GM12873 (cell line): Measurements from ENCODE around the gene KCNJ6.

Experiments used
- TF ChIP-seq, protein P1 (sequence below): IDR thresholded peaks from 2 replicates; pipeline ENCODE4 v1.5.1; 2012; ENCODE audit warnings: low read depth, mild to moderate bottlenecking, moderate library complexity, low read length, control low read depth; ENCODE audit not compliant: insufficient read depth; ENCODE audit errors: missing control alignments

KCNJ6 gene

DNA sequence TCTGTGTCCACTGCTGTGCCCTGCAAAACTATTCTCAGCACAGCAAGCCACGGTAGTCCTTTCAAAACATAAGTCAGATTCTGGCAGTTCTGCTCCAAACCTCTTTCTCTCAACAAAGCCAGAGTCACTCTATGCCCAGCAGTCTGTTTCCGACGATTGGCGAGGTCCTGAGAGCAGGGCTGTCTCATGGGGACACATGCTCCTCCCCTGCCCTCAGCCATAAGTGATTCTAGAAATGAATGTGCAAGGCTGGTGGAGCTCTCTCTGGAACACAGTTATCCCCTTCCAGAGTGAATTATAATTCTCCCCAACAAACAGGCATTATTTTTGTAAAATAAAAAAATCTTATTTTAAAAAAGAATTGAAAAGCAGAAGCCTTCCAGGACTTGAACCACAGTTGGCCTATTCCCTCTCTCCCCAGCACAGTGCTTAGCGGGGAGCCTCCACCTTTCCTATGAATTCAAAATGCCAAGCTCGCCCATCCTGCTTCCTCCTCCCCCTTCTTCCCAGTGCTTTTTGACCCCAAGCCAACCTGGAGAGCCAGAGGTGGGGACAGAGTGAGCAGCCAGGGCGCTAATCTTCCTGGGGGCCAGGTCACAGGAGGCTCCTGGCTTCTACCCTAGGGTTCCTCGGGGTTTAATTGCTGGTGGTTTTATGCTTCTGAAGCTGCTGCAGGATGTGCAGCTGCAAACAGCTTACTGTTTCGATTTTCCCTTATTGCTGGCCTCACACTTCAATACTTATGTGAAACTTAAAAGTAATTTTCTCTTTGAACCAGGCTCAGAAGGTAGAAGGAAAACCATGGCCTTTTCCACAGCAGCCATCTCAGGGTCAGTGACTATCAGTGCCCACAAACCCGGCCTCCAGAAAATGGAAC lies 41.1 kb downstream of the KCNJ6 start:
- TF ChIP-seq, protein P1, sequence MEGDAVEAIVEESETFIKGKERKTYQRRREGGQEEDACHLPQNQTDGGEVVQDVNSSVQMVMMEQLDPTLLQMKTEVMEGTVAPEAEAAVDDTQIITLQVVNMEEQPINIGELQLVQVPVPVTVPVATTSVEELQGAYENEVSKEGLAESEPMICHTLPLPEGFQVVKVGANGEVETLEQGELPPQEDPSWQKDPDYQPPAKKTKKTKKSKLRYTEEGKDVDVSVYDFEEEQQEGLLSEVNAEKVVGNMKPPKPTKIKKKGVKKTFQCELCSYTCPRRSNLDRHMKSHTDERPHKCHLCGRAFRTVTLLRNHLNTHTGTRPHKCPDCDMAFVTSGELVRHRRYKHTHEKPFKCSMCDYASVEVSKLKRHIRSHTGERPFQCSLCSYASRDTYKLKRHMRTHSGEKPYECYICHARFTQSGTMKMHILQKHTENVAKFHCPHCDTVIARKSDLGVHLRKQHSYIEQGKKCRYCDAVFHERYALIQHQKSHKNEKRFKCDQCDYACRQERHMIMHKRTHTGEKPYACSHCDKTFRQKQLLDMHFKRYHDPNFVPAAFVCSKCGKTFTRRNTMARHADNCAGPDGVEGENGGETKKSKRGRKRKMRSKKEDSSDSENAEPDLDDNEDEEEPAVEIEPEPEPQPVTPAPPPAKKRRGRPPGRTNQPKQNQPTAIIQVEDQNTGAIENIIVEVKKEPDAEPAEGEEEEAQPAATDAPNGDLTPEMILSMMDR: no peak

DNA sequence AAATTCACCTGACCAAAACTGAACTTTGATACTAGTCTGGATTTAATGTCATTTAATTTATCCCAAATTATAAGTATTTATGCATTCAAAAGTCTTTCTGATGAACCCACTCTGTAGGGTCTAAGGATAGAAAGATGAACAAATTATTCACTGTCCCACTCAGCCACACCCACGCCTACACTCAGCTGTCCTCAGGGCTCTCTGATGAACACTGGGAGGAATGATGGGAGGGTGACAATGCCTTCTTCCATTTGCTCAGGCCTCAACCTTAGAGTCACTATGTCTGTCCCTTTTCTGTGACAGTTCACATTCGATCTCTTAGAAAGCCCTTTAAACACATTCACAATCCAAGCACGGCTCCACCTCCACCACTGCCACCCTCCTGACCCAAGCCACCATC lies 41.8 kb downstream of the KCNJ6 start:
- TF ChIP-seq, protein P1: no peak

DNA sequence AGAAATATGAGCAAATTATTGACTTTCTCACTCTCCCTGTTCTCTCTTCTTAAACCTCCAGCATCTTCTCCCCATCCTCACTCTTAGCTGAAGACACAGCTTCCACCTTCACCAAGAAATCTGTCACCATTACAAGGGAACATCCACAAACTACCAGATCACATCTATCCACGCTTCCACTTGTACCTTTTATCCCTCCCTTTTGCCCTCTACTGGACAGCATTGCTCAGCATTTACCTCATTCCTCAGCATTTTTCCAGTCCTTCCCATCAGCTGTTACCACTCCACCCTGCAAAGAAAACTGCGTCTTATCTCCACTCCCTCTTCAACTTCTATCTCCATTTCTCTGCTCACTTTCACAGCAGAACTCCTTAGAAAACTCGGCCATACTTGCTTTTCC lies 42.6 kb downstream of the KCNJ6 start:
- TF ChIP-seq, protein P1: no peak

DNA sequence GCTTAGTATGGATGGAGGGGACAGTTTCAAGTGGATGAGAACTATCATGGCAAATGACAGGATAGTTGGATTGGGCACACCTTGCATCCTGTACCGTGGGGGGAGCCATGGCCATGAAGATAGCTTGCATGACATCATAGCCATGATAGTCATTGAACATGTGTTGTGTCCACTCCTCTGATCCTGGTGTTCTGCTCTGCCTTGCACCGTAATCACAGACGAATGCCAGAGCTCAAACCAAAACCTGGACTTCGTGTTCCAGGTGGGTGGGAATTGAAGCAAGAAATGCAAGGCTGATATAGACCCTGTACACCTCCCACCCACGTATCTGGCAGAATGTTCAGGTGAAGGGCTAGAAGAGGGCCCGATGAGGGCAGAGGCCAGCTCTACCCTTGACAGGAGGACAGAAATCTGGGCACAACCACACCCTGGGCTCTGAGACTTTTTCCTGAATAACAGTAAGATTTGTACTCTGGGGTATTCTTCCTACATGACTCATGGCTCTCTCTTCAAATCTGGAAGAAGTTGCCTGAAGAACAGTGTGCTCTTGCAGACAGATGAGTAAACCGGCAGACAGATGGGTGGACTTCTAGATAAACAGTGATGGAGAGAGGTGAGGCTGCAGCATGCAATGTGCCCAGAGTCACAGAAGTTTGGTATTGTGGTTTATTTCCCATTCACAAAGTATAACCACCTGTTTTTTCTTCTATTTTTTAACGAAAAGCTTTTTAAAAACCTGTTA lies 45.0 kb downstream of the KCNJ6 start:
- TF ChIP-seq, protein P1: no peak

DNA sequence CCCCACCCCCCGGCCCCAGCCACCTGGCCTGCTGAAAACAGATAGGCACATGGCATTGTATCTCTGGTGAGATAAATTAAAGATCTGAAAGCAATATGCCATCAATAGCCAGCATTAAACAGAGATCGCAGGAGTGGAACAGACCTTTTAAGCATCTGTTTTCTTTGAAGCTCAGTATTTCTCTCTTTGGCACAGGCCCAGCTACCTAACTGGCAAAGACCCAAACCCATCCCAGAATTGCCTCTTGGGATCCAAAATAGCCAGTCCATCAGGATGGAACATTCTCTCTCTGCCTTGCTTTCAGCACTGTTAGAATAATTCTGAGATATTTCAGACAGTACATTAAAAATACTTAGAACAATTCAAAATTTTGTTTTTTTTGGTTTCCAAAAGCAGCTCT lies 46.0 kb downstream of the KCNJ6 start:
- TF ChIP-seq, protein P1: no peak

DNA sequence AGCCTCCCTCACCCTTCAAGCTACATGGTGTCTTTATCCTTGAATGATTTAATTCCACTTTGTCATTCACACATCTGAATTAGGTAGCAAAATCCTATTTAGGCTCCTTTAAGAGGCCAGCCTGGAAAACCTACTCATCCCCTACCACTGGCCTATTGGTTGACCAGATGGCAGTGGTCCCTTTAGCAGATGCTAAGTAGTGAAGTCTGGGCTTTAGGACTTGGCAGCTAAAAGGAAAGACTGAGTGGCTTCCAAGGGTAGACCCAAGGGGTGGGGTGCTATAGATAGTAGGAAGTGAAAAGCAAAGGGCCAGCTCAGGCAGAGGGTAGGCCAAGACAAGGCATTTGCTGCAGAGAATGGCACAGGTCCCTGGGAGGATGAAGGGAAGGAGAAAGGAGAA lies 46.6 kb downstream of the KCNJ6 start:
- TF ChIP-seq, protein P1: no peak
